Measurements from ENCODE around the gene PITPNM3.

The PITPNM3 gene

DNA sequence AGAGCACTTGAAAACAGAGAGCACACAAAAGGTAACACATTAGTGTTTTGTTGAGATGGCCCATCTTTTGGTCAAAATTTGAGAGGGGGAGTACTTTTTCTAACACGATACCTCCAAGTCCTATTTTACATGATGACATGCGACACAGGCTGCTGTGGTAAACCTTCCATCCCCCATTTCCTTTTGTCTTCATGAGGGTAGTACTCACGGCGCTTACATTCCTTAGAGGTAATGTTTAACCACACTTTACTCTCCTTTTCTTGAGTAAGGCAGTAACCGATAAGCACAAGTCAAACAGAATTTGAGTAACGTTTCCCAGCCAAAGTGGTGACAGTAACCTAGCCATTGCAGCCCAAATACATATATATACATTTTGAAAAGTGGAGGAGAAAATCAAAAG, 35.8 kb upstream of the PITPNM3 start:
- DNase-seq (ENCODE audit: low read depth, low spot score), result no peak
- Histone ChIP-seq H3K4me1 (ENCODE audit: control insufficient read depth, insufficient read depth, low read length) (no peaks in the 10 kb centered on the region), H3K27me3 (ENCODE audit: control insufficient read depth, insufficient read depth, low read length) (no peaks in the 10 kb centered on the region), H3K27ac (ENCODE audit: low read length) (no peak overlapping the region), H3K36me3 (ENCODE audit: control insufficient read depth, insufficient read depth, low read length) (peaks cover 9% of the 10 kb centered on the region; the same call in 1 of the 2 replicates), H3K9me3 (ENCODE audit: control insufficient read depth, insufficient read depth, low read length) (no peaks in the 10 kb centered on the region), H3K4me3 (ENCODE audit: low read length) (no peak overlapping the region)
- no CpG with 5 or more reads among the region's 6 CpGs for WGBS (ENCODE audit: insufficient coverage, insufficient read length)

DNA sequence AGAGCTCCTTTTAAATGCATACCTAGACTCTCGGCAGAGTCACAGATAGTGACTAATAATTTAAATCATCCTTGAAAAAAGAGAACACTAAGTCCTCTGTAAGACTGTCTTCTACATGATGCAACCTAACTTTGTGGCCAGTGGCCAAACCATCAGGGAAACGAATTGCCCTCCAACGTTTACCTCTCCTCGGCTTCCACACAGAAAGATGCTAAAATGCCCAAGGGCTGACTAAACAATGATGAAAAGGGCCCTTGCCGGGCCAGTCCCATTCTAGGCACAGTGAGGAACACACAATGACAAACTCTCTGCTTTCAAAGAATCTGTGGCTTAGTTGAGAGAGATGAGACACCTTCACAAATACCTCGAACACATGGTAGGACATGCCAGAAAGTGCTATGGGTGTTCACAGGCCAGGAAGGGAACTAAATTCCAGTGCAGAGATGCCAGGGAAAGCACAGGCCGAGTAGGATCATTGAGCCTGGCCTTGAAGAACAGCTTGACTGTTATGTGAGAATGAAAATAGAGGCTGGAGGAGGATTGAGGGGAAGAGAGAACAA, 35.3 kb upstream of the PITPNM3 start:
- no CpG with 5 or more reads among the region's 7 CpGs for WGBS (ENCODE audit: insufficient coverage, insufficient read length)
- Histone ChIP-seq H3K27me3 (ENCODE audit: control insufficient read depth, insufficient read depth, low read length) (no peaks in the 10 kb centered on the region), H3K9me3 (ENCODE audit: control insufficient read depth, insufficient read depth, low read length) (no peaks in the 10 kb centered on the region), H3K36me3 (ENCODE audit: control insufficient read depth, insufficient read depth, low read length) (peaks cover 9% of the 10 kb centered on the region; the same call in 1 of the 2 replicates), H3K4me1 (ENCODE audit: control insufficient read depth, insufficient read depth, low read length) (no peaks in the 10 kb centered on the region), H3K4me3 (ENCODE audit: low read length) (no peak overlapping the region), H3K27ac (ENCODE audit: low read length) (no peak overlapping the region)
- DNase-seq (ENCODE audit: low read depth, low spot score), result no peak

DNA sequence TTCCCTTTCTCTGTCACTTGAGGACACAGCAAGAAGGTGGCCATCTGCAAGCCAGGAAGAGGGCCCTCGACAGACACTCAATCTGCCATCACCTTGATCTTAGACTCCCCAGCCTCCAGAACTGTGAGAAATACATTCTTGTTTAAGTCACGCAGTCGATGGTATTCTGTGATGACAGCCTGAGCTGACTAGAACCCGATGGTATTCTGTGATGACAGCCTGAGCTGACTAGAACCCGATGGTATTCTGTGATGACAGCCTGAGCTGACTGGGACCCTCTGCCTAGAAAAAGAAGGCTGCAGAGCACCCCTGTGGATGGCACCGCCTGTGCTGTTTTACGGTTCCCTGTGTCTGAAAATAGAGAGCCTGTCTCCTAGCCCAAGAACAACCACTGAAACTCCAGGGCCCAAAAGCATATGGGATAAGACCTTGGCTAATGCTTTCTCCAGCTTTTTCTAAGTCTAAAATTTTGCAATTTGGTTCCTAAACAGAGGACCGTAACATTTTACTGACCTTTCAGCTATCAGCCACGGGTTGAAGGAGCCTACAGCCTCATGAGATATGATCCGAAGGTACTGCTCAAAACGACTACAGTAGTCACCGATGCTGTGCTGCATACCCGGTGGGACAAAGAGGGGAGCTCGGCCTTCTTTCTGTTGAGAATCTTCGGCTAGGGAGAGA, 33.1 kb upstream of the PITPNM3 start:
- Histone ChIP-seq H3K4me3 (ENCODE audit: low read length) (no peak overlapping the region), H3K27ac (ENCODE audit: low read length) (no peak overlapping the region), H3K36me3 (ENCODE audit: control insufficient read depth, insufficient read depth, low read length) (peaks cover 9% of the 10 kb centered on the region; the same call in 1 of the 2 replicates), H3K4me1 (ENCODE audit: control insufficient read depth, insufficient read depth, low read length) (no peaks in the 10 kb centered on the region), H3K27me3 (ENCODE audit: control insufficient read depth, insufficient read depth, low read length) (no peaks in the 10 kb centered on the region), H3K9me3 (ENCODE audit: control insufficient read depth, insufficient read depth, low read length) (no peaks in the 10 kb centered on the region)
- no CpG with 5 or more reads among the region's 15 CpGs for WGBS (ENCODE audit: insufficient coverage, insufficient read length)
- DNase-seq (ENCODE audit: low read depth, low spot score), result no peak

DNA sequence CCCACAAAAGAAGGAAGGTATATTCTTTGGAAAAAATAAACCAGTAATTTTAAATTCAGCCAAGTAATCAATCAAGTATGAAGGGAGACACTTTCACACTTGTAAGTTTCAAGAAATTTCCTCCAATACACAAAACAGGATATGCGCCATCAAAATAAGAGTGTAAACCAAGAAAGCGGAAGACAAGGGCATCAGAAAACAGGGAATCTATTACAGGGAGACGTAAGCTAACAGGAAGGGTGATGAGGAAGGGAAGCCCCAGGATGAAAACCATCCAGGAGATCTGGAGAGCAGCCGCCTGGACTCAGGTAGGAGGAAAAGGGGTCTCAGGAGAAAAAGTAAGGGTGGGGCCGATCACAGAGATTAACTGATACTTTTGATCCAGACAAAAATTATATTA, 31.8 kb upstream of the PITPNM3 start:
- H3K27me3 ChIP-seq (ENCODE audit: control insufficient read depth, insufficient read depth, low read length), result no peaks in the 10 kb centered on the region
- no CpG with 5 or more reads among the region's 5 CpGs for WGBS (ENCODE audit: insufficient coverage, insufficient read length)
- no peak overlapping the region for H3K27ac ChIP-seq (ENCODE audit: low read length)
- no peaks in the 10 kb centered on the region; the same call in 1 of the 2 replicates for H3K9me3 ChIP-seq (ENCODE audit: control insufficient read depth, insufficient read depth, low read length)
- H3K36me3 ChIP-seq (ENCODE audit: control insufficient read depth, insufficient read depth, low read length), result peaks cover 9% of the 10 kb centered on the region; the same call in 1 of the 2 replicates
- H3K4me1 ChIP-seq (ENCODE audit: control insufficient read depth, insufficient read depth, low read length), result no peaks in the 10 kb centered on the region
- DNase-seq (ENCODE audit: low read depth, low spot score), result no peak
- H3K4me3 ChIP-seq (ENCODE audit: low read length), result no peak overlapping the region

DNA sequence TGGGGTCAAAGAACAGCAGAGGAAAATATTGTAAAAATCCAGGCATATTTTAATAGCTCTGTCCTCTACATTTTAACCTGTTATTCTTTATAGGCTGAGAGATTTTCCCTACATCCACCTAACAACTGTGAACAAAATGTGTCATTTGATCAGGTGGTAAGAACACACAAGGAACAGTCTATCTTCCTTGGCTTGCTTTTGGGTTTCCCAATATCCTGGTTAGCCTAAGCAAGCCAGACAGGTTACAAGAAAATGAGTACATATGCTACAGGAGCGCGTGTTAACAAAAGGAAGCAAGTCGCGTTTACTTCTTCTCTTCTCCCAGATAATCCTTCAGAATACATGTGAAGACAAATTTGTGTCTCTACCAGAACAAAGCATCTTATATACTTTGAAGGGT, 31.0 kb upstream of the PITPNM3 start:
- no peak overlapping the region for H3K27ac ChIP-seq (ENCODE audit: low read length)
- no peaks in the 10 kb centered on the region; the same call in 1 of the 2 replicates for H3K9me3 ChIP-seq (ENCODE audit: control insufficient read depth, insufficient read depth, low read length)
- no peaks in the 10 kb centered on the region for H3K27me3 ChIP-seq (ENCODE audit: control insufficient read depth, insufficient read depth, low read length)
- H3K36me3 ChIP-seq (ENCODE audit: control insufficient read depth, insufficient read depth, low read length), result peaks cover 9% of the 10 kb centered on the region; the same call in 1 of the 2 replicates
- no peak overlapping the region for H3K4me3 ChIP-seq (ENCODE audit: low read length)
- H3K4me1 ChIP-seq (ENCODE audit: control insufficient read depth, insufficient read depth, low read length), result no peaks in the 10 kb centered on the region
- WGBS (ENCODE audit: insufficient coverage, insufficient read length), result no CpG with 5 or more reads among the region's 4 CpGs
- no peak for DNase-seq (ENCODE audit: low read depth, low spot score)

DNA sequence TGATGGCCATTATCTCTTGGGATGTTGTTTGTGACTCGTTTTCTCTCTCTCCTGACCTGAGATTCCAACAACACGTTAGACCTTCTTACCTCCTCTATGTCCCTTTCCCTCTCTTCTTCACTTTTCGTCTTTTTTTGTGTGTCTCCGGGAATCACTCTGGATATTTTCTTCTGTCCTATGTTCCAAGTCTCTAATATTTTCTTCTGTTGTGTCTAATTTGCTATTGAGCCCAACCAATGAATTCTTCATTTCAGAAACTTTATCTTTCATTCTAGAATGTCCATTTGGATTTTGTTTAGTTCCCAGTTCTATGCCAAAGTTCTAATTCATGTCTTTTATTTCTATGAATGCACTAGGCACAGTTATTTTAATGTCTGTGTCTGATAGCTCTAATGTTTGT, 27.1 kb upstream of the PITPNM3 start:
- WGBS (ENCODE audit: insufficient coverage, insufficient read length), result no CpG with 5 or more reads among the region's 4 CpGs
- Histone ChIP-seq H3K4me3 (ENCODE audit: low read length) (no peak overlapping the region), H3K4me1 (ENCODE audit: control insufficient read depth, insufficient read depth, low read length) (no peaks in the 10 kb centered on the region), H3K36me3 (ENCODE audit: control insufficient read depth, insufficient read depth, low read length) (peaks cover 3% of the 10 kb centered on the region; the same call in 1 of the 2 replicates), H3K27ac (ENCODE audit: low read length) (no peak overlapping the region), H3K27me3 (ENCODE audit: control insufficient read depth, insufficient read depth, low read length) (no peaks in the 10 kb centered on the region), H3K9me3 (ENCODE audit: control insufficient read depth, insufficient read depth, low read length) (no peaks in the 10 kb centered on the region; the same call in 1 of the 2 replicates)
- no peak for DNase-seq (ENCODE audit: low read depth, low spot score)

DNA sequence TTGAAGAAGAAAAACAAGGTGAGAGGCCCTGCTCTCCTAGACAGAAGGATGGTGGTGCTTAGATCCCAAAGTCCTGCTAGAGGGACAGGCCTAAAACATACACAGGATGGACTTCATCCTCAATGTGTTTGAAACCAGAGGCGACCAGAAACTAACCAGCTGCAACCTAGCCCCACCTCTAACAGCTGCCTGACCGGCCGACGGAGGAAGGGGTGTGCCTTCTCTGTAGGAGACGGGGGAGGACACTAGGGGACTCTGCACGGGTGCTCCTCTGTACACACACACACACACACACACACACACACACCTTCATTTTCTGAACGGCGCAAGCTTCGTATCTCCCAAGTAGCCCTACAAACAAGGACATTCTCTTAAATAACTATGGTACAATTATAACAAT, 24.3 kb upstream of the PITPNM3 start:
- no peak for DNase-seq (ENCODE audit: low read depth, low spot score)
- no CpG with 5 or more reads among the region's 9 CpGs for WGBS (ENCODE audit: insufficient coverage, insufficient read length)
- H3K9me3 ChIP-seq (ENCODE audit: control insufficient read depth, insufficient read depth, low read length), result no peaks in the 10 kb centered on the region; the same call in 1 of the 2 replicates
- no peaks in the 10 kb centered on the region; the same call in 1 of the 2 replicates for H3K36me3 ChIP-seq (ENCODE audit: control insufficient read depth, insufficient read depth, low read length)
- H3K27me3 ChIP-seq (ENCODE audit: control insufficient read depth, insufficient read depth, low read length), result no peaks in the 10 kb centered on the region
- no peaks in the 10 kb centered on the region; the same call in 1 of the 2 replicates for H3K4me1 ChIP-seq (ENCODE audit: control insufficient read depth, insufficient read depth, low read length)
- no peak overlapping the region for H3K4me3 ChIP-seq (ENCODE audit: low read length)
- H3K27ac ChIP-seq (ENCODE audit: low read length), result no peak overlapping the region

DNA sequence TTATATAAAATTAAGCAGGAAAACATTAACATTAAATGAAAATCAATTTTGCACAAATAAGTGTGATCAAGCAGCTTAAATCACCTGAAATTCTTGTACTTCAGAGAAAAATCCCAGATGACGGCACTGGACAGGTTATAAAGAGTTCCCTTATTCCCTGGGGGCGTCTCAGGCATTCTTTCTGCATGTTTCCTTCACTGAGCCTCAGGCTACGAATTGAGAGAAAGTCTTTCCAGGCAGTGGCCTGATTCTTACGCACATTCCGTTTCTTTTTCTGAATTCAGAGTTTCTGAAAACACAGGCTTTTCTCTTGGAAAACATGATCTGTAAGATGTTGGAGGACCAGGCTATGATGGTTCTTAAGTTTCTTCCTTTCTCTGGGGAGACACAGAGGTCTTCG, 22.1 kb upstream of the PITPNM3 start:
- Histone ChIP-seq H3K4me3 (ENCODE audit: low read length) (no peak overlapping the region), H3K36me3 (ENCODE audit: control insufficient read depth, insufficient read depth, low read length) (no peaks in the 10 kb centered on the region; the same call in 1 of the 2 replicates), H3K27me3 (ENCODE audit: control insufficient read depth, insufficient read depth, low read length) (no peaks in the 10 kb centered on the region), H3K9me3 (ENCODE audit: control insufficient read depth, insufficient read depth, low read length) (no peaks in the 10 kb centered on the region), H3K4me1 (ENCODE audit: control insufficient read depth, insufficient read depth, low read length) (peaks cover 2% of the 10 kb centered on the region), H3K27ac (ENCODE audit: low read length) (no peak overlapping the region)
- no CpG with 5 or more reads among the region's 6 CpGs for WGBS (ENCODE audit: insufficient coverage, insufficient read length)
- DNase-seq (ENCODE audit: low read depth, low spot score), result no peak

DNA sequence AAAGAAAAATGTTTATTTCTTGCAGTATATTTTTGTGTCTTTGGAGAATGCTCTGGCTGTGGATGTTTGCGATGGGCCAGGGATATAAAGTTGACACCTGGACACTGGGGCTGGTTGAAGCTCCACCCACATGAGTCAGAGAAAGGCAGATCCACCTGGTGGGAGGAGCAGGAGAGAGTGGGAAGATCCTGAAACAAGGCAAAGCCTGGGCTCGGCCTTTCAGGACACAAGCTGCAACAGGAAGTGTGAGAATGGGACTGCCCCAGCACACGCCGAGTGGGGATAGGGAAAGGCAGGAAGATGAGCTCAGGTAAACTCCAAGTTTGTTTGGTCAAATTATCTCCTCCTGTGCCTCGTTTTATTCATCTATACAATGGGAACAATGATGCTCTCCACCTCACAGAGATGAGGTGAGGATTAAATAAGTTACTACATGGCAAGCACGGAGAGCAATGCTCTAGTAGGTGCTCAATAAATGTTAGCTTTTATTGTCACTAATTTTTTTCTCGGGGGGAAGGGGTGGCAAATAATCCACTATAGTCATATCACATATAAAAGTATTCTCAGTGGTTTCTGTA, 21.4 kb upstream of the PITPNM3 start:
- no peak for DNase-seq (ENCODE audit: low read depth, low spot score)
- Histone ChIP-seq H3K4me3 (ENCODE audit: low read length) (no peak overlapping the region), H3K9me3 (ENCODE audit: control insufficient read depth, insufficient read depth, low read length) (no peaks in the 10 kb centered on the region), H3K27ac (ENCODE audit: low read length) (no peak overlapping the region), H3K27me3 (ENCODE audit: control insufficient read depth, insufficient read depth, low read length) (no peaks in the 10 kb centered on the region), H3K4me1 (ENCODE audit: control insufficient read depth, insufficient read depth, low read length) (peaks cover 2% of the 10 kb centered on the region), H3K36me3 (ENCODE audit: control insufficient read depth, insufficient read depth, low read length) (no peaks in the 10 kb centered on the region; the same call in 1 of the 2 replicates)
- WGBS (ENCODE audit: insufficient coverage, insufficient read length), result no CpG with 5 or more reads among the region's 7 CpGs

DNA sequence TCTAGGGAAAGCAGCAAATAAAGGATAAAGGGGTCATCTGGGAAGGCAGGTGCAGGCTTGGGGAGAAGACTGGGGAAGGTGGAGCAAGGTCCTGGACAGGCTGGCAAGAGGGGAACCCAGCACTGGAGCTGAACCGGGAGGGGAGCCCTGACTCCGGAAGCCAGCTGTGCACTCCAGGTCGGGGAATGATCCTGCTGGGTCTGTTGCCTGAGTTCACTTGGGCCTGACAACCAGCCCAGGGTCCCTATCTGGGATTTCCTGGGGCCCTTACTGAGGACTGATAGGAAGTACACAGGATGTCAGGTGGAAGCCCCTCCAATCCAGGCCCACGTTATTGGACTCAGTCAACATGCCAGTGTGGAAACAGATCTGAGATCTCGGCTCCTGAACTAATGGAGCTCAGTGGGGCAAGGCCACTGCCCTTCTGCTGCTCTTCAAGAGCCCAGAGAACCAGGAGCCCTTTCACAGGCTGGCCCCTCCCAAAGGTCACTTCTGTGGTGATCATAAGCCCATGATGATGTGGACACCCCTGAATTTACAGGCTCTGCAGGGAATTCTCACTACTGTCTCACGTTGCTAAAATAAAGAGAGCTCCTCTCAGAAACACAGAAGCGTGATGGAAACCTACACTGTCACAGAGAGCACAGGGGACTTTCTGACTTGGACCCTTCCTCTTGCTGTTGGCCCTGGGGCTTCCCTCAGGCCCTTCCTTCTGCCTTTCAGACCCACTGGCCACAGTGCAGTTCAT, 19.9 kb upstream of the PITPNM3 start:
- Histone ChIP-seq H3K27me3 (ENCODE audit: control insufficient read depth, insufficient read depth, low read length) (no peaks in the 10 kb centered on the region), H3K27ac (ENCODE audit: low read length) (no peak overlapping the region), H3K9me3 (ENCODE audit: control insufficient read depth, insufficient read depth, low read length) (no peaks in the 10 kb centered on the region), H3K4me3 (ENCODE audit: low read length) (no peak overlapping the region), H3K4me1 (ENCODE audit: control insufficient read depth, insufficient read depth, low read length) (peaks cover 2% of the 10 kb centered on the region), H3K36me3 (ENCODE audit: control insufficient read depth, insufficient read depth, low read length) (no peaks in the 10 kb centered on the region; the same call in 1 of the 2 replicates)
- WGBS (ENCODE audit: insufficient coverage, insufficient read length), result no CpG with 5 or more reads among the region's 7 CpGs
- no peak for DNase-seq (ENCODE audit: low read depth, low spot score)

Measured in iPS DF 6.9 (cell line).